GM12891 (cell line): ENCODE results near the gene MACO1.

Source experiments
- POLR2A ChIP-seq: IDR thresholded peaks from 2 replicates; pipeline ENCODE4 v1.6.1; 2011; ENCODE audit warnings: low read depth, low read length, control low read depth
- POLR2AphosphoS5 ChIP-seq: IDR thresholded peaks from 2 replicates; pipeline ENCODE4 v1.6.1; 2011; ENCODE audit warnings: low read depth, low read length, control low read depth
- POU2F2 ChIP-seq: IDR thresholded peaks from 2 replicates; pipeline ENCODE4 v1.6.1; 2011; ENCODE audit warnings: low read depth, mild to moderate bottlenecking, control low read depth, low read length, moderate library complexity
- SPI1 ChIP-seq: IDR thresholded peaks from 2 replicates; pipeline ENCODE4 v1.6.1; 2011; ENCODE audit warnings: low read depth, low read length, control low read depth
- TAF1 ChIP-seq: IDR thresholded peaks from 2 replicates; pipeline ENCODE4 v1.6.1; 2011; ENCODE audit warnings: low read depth, low read length, control low read depth

GRCh38 chr1:25473653-25474225, 43.0 kb downstream of the MACO1 start:
- TF ChIP-seq POLR2AphosphoS5, result no peak
- no peak for TF ChIP-seq SPI1
- TF ChIP-seq POLR2A, result no peak
- no peak for TF ChIP-seq POU2F2
- no peak for TF ChIP-seq TAF1
